A375 (cell line): ENCODE measurements around the gene SLC12A6. TPM values are rescaled to one million over a fixed set of nuclear protein-coding genes. Genes with fewer than 3 reads are reported as not detected.

Source experiments
- small RNA-seq: library from RNA; depleted of rRNA; stranded (forward); fragments of <200 nt; gene quantifications from one replicate; pipeline ENCODE3, GENCODE V24; 2014
- total RNA-seq: library from RNA; depleted of rRNA; stranded (reverse); fragments of >200 nt; shearing (Covaris generic); gene quantifications from 2 replicates; pipeline ENCODE4 v1.2.3, GENCODE V29; 2014; rRNA removed

The SLC12A6 gene
- 6.8 and 6.9 TPM in 2 replicates for total RNA-seq

GRCh38 chr15:34337557-34338306 is at the start of gene SLC12A6:
TSS of gene SLC12A6 (minus strand) at chr15:34337781. CDS start at chr15:34336680, 1,101 bp downstream.

DNA sequence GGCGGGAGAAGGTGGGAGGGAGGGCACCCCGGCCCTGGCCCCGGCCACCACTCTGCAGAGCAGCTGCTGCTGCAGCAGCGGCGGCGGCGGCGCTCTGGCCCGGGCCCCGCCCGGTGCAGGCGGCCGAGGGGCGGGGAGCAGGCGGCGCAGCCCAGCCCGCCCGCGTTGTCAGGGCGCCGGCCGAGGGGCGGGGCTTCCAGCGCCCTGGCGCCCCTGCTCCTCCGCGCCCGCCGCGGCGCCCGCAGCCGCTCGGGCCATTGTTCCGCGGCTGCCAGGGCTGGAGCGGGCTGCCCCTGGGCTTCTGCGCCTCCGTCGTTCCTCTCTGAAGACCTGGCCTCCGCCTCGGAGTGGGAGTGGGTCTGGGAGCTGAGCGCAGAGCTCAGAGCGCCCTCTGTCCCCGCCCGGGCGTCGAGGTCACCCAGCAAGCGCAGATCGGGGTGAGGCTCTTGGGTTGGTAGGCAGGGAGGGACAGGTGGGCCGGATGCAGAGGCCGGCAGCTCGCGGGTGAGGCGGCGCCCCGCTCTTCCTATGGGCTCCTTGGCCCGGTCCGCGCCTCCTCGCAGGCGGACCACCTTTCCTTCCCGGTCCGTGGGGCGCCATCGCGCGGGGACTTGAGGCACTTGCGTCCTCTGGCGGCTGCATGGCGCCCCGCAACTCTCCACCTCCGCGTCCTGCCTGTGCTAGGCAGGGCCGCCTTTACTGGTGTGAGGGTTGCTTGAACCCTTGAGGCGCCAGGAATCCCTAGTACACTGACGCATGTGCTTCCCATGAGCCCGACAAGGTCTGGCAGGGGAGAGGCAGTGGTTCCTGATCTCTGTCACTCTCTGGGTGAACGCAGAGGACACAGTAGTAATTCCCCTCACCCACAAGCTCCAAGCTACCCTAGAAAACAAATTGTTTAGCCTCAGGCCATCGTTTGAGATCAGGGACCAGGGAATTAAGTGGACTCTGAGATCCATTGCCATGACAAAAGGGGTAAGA is 29.8 kb upstream of the SLC12A6 start, which contains the start of gene LPCAT4:
Gene LPCAT4 (minus strand): TSS at position 96 of the 981 bp plus-strand sequence. CDS start 96 bp downstream, outside the sequence.

DNA sequence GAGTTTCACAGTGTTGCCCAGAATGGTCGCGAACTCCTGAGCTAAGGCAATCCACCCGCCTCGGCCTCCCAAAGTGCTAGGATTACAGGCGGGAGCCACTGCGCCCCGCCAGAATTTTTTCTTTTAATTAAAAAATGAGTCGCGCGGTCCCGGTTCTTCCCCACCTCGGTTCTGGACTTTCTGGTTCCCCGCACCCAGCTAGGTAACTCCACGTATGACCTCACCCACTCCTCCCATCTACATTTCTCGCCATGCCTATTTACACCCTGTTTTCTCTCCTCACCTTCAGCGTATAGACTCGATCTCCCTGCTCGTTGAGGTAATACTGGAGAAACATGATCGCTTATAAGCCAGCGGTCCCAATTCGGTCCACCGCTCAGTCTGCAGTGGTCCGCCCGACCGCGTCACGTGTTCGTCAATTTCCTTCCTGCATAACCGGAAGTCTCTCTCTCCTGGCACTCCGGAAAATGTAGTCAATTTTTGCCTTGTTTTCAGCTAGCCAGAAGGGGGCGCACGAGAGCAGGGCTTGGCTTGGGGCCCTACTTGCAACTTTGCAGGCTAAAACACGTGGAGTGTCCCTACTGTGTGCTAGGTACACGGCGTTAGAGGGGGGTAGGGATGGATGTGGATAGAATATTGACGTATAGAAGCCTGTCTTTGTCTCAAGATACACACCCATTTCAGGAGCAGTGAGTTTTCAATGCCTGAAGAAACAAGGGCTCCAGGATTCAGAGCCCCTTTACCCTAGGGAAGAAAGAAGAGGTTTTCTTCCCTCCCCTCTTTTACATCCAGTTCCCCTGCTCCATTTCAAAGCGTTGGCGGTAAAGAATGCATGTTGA is 5.4 kb upstream of the SLC12A6 start, which contains the start of the genes NOP10 and NUTM1:
Gene NOP10 (minus strand): TSS at position 400 of the 839 bp plus-strand sequence. CDS start 63 bp downstream, at position 337.
Gene NUTM1 (plus strand): TSS at position 579 of the 839 bp plus-strand sequence. CDS start 382 bp downstream, outside the sequence.

DNA sequence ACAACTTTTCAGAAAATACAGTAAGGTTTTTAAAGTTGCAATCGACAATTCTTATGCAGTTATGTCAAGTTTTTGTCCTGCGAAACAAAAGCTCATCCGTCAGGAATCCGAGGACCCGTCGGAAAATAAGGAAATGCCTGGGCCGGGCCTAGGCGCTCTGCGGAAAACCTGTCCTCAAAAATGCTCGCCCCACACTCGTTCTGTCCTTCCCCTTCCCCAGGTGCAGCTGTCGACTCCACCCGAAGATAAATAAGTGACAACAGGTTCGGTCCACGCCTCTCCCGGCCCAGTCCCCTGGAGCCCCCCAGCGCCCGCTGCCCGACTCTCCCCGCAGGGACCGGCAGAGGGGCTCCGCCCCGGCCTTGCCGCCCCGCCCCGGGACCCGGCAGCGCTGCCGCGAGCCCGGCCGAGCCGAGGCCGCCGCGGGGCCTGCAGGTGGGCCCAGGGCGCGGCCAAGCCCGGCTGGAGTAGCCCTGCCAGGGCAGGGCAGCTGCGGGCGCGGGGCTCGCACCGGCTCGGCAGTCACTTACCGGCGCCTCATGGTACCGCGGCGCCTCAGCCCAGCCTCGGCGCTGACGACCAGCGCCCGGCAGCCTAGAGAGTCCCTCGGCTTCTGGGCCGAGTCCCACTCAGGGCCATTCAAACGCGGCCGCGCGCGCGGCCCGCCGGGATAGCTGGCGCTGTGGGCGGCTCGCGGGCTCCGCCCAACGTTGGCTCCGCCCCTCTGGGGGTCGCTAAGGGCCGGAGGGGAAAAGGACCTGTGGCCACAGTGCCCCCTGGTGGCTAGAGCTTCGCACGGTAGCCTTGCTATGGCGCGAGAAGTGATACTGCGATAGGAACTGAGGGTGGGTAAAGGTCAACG is 127.9 kb downstream of the SLC12A6 start, which contains the start of gene KATNBL1:
Gene KATNBL1 (minus strand): TSS at position 676 of the 862 bp plus-strand sequence. CDS start 46,420 bp downstream, outside the sequence.

Small RNAs within 50 kb of the gene (small RNA-seq; reads per million reads assigned to genes)
- not detected for gene MIR1233-1
- not detected for gene RF00019

Other genes with a start within 250 kb of the SLC12A6 start
- gene EMC7, start 235.9 kb downstream of the SLC12A6 start, total RNA-seq = 44.5 and 46.6 TPM in 2 replicates
- gene PGBD4, start 235.7 kb downstream of the SLC12A6 start, total RNA-seq = 2.3 TPM in 2 replicates
- 21.3 and 40.5 TPM in 2 replicates for gene KATNBL1, start 127.7 kb downstream of the SLC12A6 start, total RNA-seq
- 303 and 398 TPM in 2 replicates for gene EMC4, start 112.8 kb downstream of the SLC12A6 start, total RNA-seq
- gene NOP10, start 5.4 kb upstream of the SLC12A6 start, total RNA-seq = 103 and 165 TPM in 2 replicates
- gene NUTM1, start 5.5 kb upstream of the SLC12A6 start, total RNA-seq = not detected in 2 replicates
- gene LPCAT4, start 29.4 kb upstream of the SLC12A6 start, total RNA-seq = 10.1 and 13.4 TPM in 2 replicates
- 28.9 and 38.6 TPM in 2 replicates for gene GOLGA8A, start 100.0 kb upstream of the SLC12A6 start, total RNA-seq
- 44.9 and 54.6 TPM in 2 replicates for gene GOLGA8B, start 245.9 kb upstream of the SLC12A6 start, total RNA-seq